Loucy (cell line): Measurements from ENCODE around the gene PCED1B.

Source experiments
- CTCF ChIP-seq: fragments of 200-600 bp; sonication (generic); conservative IDR thresholded peaks from 2 replicates; pipeline ENCODE4 v1.5.1; 2014; ENCODE audit warnings: mild to moderate bottlenecking, antibody characterized with exemption, low read length
- EZH2phosphoT487 ChIP-seq: fragments of 200-600 bp; IDR thresholded peaks from 2 replicates; pipeline ENCODE4 v1.6.1; 2018; ENCODE audit warnings: antibody characterized with exemption, mild to moderate bottlenecking, moderate library complexity, borderline replicate concordance

DNA sequence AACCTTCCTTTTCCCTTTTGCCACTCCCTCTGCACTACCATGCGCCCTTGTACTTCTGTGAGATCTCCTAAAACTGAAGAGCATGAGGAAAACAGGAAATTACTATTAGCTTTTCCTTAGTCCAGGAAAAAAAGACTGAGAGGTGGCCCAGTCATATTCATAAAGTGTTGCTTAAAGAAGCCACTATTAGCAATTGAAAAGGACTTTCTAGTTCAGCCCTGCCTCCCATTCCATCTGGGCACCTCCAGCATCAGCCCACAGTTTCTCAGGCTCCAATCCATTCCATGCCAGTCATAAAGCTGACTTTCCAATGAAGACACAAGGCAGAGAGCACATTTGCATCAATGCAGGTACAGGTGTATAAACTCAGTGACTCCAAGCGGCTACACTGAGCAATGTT, 20.2 kb downstream of the PCED1B start:
- TF ChIP-seq EZH2phosphoT487 (no peak), CTCF (no peak)
